NCI-H2029 (cell line): ENCODE measurements around the gene PRRC2B.
"Not testable (repeated sequence)": the region's sequence is repeated elsewhere in the genome, so short reads cannot be mapped to it uniquely, and the experiment has no call there.

ENCODE experiments used
- DNase-seq: peaks from one replicate; lab custom pipeline; 2025; lab: John Stamatoyannopoulos, UW

PRRC2B gene

GRCh38 chr9:131485728-131486422, 92.0 kb downstream of the PRRC2B start:
- no peak for DNase-seq

DNA sequence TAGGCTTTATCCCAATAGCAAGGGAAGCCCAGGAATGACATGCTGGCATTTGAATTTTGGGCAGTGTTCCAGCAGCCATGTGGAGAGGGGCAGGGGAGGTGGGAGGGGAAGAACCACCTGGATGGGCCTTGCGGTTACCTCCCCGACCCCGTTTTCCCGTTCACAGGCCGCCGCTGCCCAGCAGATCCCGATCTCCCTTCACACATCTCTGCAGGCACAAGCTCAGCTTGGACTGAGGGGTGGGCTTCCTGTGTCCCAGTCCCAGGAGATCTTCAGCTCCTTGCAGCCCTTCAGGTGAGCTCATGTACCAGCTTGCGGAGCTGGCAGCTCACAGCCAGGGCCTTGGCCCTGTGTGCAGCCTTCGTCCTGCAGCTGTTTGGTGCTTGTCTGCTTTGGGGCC, 93.1 kb downstream of the PRRC2B start:
- DNase-seq = no peak

GRCh38 chr9:131487621-131488031, 93.7 kb downstream of the PRRC2B start:
- DNase-seq = no peak

GRCh38 chr9:131490514-131490913, 96.6 kb downstream of the PRRC2B start:
- DNase-seq = no peak

- no peak for DNase-seq
These were observed 97.3 kb downstream of the PRRC2B start for GRCh38 chr9:131491001-131491710.

DNA sequence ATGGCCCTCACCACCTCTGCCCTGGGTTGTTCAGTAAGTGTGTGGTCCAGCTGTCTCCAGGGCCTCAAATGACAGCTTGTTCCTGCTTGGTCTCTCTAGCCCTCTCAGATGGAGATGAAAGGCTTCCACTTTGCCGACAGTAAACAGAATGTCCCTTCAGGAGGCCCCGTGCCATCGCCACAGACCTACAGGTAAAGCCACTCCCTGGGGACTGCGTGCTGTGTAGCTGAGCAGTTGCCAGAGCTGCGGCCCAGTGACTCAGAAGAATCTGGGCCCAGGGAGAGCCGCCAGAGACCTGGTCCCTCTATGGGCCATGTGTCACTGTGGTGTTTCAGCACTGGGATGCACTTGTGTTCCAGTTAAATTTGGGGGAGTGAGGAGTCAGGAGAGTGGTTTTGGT, 98.2 kb downstream of the PRRC2B start:
- no peak for DNase-seq

DNA sequence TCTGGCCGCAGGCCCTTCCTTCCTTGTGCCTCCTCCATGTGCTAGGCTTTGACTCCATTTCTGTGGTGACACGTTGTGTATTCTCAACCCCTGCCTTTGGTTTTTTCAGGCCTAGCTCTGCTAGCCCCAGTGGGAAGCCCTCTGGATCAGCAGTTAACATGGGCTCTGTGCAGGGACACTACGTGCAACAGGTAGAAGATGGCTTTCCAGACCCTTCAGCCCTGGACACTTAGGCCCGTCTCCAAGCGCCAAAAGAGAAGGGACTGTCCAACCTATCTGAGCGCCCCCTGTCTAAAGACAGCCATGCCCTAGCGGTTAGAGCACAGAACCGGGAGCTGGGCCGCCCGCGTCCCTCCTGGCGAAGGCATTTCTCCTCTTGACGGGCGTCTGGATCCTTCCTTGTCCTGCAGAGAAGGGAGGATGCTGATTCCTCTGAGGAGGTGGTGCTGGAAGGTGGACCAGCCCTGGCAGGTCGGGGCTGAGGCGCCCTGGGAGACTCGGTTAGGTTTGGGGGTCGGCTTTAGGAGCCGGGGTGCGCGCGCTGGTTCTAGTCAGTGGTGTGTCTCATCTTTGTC, 100.5 kb downstream of the PRRC2B start:
- DNase-seq = no peak

- no peak for DNase-seq
These were observed 101.9 kb downstream of the PRRC2B start for GRCh38 chr9:131495785-131496184.

DNA sequence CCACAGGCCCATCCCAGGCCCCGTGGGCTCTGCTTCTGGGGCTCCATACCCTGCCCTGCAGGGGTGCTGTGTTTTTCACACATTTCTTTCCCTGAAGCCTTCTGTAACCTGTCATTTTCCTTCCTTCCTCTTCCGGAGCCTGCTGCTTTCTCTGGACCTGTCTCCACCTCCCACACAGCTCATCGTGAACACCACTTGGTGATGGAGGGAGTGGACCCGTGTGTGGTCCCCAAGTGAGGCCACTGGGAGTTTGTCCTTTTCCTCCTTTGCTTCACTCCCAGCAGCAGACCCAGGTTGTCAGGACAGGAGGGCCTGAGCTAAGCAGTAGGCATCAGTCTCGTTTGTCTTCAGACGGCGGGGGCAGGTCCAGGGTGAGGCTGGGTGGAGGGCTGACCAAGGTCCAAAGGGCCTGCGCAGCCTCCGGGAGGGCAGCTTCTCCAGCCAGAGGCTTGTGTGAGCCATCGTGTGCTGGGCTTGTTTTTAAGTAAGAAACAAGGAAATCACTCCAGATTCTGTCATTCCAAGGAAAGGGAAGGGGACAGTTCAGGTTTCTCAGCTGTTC, 103.0 kb downstream of the PRRC2B start:
- DNase-seq = no peak

DNA sequence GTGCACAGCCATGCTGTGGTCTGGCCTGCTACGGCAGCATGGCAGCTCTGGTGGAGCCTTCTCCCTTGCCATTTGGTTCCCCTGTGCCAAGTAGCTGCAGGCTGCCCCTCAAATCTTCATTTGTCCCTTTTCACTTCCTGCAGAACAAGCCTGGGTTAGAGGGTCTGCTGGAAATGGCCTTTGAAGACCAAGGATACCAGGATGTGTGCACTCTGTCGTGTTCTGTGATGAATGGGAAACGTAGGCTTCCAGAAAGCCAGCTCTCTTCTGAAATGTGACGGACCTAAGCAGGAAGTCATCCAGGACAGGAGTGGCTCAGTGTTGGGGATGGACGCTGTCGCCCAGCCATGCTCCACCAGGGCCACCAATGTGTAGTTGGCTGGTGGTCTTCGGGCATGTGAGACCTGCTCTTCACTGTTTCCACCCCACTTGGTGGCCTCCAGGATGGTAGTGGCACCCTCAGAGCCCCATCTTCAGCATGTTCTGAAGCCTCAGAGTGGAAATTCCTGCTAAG, 105.4 kb downstream of the PRRC2B start:
- no peak for DNase-seq

- no peak for DNase-seq
These were observed 106.5 kb downstream of the PRRC2B start for GRCh38 chr9:131500377-131500776.

GRCh38 chr9:131500939-131501541, 107.2 kb downstream of the PRRC2B start:
- DNase-seq = no peak

DNA sequence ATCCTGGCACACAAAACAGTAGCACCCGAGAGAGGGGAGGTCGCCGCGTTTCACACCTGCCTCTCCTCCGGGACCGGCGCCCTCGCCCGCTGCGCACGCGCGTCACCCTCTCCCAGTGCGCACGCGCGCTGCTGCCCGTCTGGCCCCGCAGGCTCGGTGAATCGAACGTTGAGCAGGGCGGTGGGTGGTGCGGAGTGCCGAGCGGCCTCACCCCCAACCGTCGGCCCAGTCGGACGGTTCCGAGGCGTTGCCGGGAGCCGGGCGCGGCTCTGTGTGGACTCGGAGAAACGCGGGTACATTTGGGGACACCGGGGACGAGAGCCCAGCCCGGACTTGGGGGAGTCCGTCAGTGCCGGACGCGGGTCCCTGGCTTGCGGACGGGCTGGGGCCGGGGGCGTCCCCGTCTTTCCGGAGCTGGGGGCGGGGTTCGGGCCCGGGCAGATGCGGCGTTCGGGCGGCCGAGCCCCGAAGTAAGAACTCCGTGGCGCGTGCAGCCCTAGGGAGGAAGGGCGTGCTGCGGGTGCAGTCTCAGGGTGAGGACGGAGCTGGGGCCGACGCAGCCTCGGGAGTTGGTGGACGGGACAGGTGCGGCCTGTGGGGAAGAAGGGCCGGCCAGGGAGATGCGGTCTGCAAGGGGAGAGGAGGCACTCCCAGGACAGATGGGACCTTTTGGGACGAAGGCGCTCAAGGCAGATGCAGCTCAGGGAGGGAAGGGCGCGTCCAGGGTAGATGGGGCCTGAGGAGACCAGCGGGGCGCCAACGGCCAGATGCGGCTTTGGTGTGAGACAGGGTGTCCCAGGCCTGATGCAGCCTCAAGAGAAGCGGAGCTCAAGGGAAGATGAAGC, 109.1 kb downstream of the PRRC2B start, which contains the start of gene POMT1:
POMT1 (plus strand) TSS at position 138 of the 845 bp plus-strand sequence. CDS start 1,301 bp downstream, outside the sequence.
- peak; percentile 84 for DNase-seq

GRCh38 chr9:131503626-131504465, 110.0 kb downstream of the PRRC2B start:
- DNase-seq = no peak

DNA sequence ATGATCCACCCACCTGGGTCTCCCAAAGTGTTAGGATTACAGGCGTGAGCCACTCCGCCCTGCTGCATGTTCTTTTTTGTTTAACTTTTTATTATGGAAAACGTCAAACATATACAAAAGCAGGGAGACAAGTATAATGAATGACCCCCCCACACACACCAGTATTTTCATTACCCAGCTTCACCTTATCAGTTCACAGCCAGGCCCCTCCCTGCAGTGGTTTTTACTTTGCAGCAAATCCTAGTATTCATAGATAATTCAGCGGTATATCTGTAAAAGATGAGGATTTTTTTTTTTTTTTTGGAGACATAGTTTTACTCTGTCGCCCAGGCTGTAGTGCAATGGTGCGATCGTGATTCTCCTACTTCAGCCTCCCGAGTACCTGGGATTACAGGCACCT, 111.1 kb downstream of the PRRC2B start:
- no peak for DNase-seq

DNA sequence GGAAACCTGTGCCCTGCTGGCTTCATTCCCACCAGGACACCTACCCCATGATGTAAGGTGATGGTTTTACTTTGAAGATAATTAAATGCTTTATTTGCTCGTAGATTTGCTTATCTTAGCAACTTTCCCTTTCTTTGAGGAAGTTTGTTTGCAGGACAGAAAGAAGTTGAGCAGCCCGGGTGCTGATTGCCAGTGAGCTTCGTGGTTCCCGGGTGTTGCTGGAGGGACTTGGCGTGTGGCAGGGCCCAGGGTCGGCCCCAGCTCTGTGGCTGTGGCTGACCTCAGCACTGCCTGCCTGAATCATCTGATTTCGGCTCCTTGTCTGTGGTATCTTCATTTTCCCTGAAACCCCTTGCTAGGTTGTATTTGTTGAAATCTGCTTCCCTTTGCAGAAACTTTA, 117.5 kb downstream of the PRRC2B start:
- no peak for DNase-seq

DNA sequence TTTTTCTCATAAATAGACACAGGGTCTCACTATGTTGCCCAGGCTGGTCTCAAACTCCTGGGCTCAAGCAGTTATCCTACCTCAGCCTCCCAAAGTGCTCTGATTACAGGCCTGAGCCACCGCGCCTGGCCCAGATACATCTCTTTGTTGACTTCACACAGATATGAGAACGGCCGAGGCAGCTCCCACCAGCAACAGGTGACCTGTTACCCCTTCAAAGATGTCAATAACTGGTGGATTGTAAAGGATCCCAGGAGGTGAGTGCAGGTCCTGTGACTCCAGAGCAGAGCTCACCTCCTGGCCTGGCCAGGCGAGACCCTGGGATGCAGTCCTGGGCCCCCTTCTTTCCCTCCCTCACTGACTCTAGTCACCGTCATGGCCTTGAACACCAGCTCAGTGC, 118.0 kb downstream of the PRRC2B start:
- no peak for DNase-seq

DNA sequence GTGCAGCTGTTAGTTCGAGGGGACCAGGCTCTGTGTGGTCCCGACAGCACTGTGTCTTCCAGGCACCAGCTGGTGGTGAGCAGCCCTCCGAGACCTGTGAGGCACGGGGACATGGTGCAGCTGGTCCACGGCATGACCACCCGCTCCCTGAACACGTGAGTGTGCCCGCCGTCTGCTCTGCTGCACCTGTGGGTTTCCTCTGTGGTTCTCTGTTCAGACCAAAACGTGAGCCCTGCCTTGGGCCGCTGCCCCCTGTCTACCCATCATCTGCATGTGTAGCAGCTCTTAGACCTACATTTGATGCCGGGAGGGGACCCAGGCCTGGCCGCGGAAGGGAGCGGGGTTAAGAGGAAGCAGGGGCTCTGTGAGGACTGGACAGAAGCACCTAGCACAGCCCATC, 119.3 kb downstream of the PRRC2B start:
- no peak for DNase-seq

- not testable (repeated sequence) for DNase-seq
These were observed 121.7 kb downstream of the PRRC2B start for GRCh38 chr9:131515559-131516031.

- no peak for DNase-seq
These were observed 122.2 kb downstream of the PRRC2B start for GRCh38 chr9:131516100-131516499.
